Peyer's patch (tissue), 4 donors: ENCODE results near the gene ALDH1L2.

Experiments
- CTCF ChIP-seq, 6 experiments: fragments of 450-650 bp in 4 of 6; fragments of 200-600 bp in 2 of 6; sonication (generic) in 1 of 6; IDR thresholded peaks; one replicate each; pipeline ENCODE4 v1.5.1; 2017 to 2019; ENCODE audit warnings: antibody characterized with exemption in 6 of 6, mild to moderate bottlenecking in 3 of 6, moderate library complexity in 1 of 6
- POLR2A ChIP-seq, 2 donors: fragments of 450-650 bp; IDR thresholded peaks; one replicate each; pipeline ENCODE4 v1.5.1; 2017; ENCODE audit warnings: antibody characterized with exemption in 2 of 2, mild to moderate bottlenecking in 2 of 2, moderate library complexity in 2 of 2

- TF ChIP-seq POLR2A (IDR thresholded peaks at IDR 0.05), result no peak
- TF ChIP-seq CTCF (IDR thresholded peaks at IDR 0.05), result no peak
Measured at GRCh38 chr12:105020241-105020962, 63.9 kb downstream of the ALDH1L2 start.
